ENCODE data around the gene MRO.
"Not testable (repeated sequence)": the region's sequence is repeated elsewhere in the genome, so short reads cannot be mapped to it uniquely, and the experiment has no call there.

The MRO gene

GRCh38 chr18:50848061-50848551 is 28.3 kb upstream of the MRO start:
- Histone ChIP-seq H3K9ac (ENCODE audit: low read depth, low read length) (no peak overlapping the region), H3K9me3 (ENCODE audit: control insufficient read depth, insufficient read depth, low read length) (no peaks in the 10 kb centered on the region), H3K36me3 (ENCODE audit: insufficient read depth, low read length) (no peaks in the 10 kb centered on the region), H3K4me1 (ENCODE audit: insufficient read depth, low read length) (no peaks in the 10 kb centered on the region)

DNA sequence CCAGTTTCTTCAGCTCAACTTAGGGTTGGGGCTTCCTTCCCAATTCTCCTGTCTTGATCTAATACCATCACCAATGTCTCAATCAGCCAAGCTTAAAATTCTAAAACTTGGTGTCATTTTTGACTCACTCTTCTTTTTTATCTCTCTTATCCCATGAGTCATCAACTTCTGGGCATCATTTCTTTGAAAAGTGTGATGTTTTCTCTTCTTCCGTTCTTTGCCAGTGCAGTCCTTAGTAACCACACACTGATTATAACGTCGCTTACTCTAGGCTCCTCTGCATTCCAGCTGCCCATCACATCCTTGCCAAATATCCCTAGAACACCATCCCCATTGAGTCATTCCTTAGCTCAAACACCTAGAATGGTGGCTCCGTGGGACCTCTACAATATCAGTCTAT is 27.4 kb upstream of the MRO start:
- Histone ChIP-seq H3K4me1 (ENCODE audit: insufficient read depth, low read length) (no peaks in the 10 kb centered on the region), H3K36me3 (ENCODE audit: insufficient read depth, low read length) (no peaks in the 10 kb centered on the region), H3K9ac (ENCODE audit: low read depth, low read length) (no peak overlapping the region), H3K9me3 (ENCODE audit: control insufficient read depth, insufficient read depth, low read length) (no peaks in the 10 kb centered on the region)

DNA sequence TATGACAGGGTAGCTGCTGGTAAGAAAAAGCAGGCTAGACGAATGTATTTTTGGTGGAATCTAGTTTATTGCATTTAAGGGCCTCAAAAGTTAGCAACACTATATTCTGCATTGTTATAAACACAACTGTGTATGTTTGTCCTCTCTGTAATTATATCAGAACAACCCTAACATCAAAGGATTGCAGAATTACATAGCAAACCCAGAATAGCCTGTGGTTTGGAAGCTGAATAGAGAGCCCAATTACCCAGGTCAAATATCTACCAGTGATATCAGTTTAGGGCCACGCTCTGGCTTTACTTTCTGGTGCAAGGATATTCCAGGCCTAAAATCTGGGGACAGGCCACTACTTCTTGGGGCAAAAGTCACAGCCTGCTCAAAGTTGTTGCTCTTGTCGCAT is 25.1 kb upstream of the MRO start:
- Histone ChIP-seq H3K36me3 (ENCODE audit: insufficient read depth, low read length) (no peaks in the 10 kb centered on the region), H3K9ac (ENCODE audit: low read depth, low read length) (no peak overlapping the region), H3K4me1 (ENCODE audit: insufficient read depth, low read length) (no peaks in the 10 kb centered on the region), H3K9me3 (ENCODE audit: control insufficient read depth, insufficient read depth, low read length) (no peaks in the 10 kb centered on the region)

DNA sequence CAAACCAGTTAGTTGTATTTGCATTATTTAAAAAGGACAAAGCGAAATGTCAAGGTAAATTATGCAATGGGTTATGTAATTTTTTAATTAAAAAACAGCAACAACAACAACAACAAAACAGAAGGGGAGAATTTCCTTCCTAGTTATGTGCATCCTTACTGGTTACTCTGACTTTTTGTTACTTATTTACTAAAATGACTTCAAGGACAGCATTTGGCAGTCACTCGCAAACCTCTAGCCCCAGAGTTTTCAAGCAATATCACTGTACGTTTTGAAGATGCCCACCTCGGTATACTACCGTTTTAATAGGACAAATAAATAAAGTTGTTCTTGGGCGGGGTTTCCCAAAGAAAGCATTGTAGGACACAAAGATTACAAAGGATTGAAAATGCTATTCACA is 24.7 kb upstream of the MRO start:
- Histone ChIP-seq H3K9me3 (ENCODE audit: control insufficient read depth, insufficient read depth, low read length) (no peaks in the 10 kb centered on the region), H3K4me1 (ENCODE audit: insufficient read depth, low read length) (no peaks in the 10 kb centered on the region), H3K9ac (ENCODE audit: low read depth, low read length) (no peak overlapping the region), H3K36me3 (ENCODE audit: insufficient read depth, low read length) (no peaks in the 10 kb centered on the region)

DNA sequence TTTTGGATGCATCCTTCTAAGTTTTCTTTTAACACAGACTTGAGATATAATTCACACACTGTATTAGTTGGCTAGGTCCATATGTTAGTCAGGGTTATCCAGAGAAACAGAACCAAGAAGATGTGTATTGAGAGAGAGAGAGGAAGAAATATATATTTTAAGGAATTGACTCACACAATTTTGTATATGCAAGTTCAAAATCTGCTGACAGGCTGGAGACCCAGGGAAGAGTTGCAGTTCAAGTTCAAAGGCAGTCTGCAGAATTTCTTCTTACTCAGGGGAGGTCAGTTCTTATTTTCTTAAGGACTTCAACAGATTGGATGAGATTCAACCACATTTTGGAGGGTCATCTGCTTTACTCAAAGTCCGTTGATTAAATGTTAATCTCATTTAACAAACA is 23.0 kb upstream of the MRO start:
- H3K9ac ChIP-seq (ENCODE audit: low read depth, low read length), result no peak overlapping the region
- no peaks in the 10 kb centered on the region for H3K4me1 ChIP-seq (ENCODE audit: insufficient read depth, low read length)
- no peaks in the 10 kb centered on the region for H3K9me3 ChIP-seq (ENCODE audit: control insufficient read depth, insufficient read depth, low read length)
- H3K36me3 ChIP-seq (ENCODE audit: insufficient read depth, low read length), result no peaks in the 10 kb centered on the region; the same call in 1 of the 2 replicates

DNA sequence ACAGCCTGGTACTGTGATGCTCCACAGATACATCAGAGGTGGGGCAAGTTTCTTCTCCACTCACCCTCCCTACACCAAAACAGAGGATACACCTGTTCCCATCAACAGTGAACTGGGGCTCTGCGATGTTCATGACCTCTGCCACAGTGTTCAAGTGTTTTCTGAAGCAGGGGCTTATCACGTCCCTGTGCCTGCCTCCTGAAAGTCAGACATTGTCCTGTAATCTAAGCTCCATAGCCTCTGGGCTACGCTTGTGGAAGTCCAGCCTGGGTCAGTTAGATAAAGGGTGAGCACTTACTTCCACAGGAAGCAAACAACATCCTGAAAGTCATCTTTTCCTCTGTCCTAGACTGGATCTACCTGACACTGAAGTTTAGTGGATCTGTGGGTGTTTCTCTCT is 20.2 kb upstream of the MRO start:
- no peaks in the 10 kb centered on the region; the same call in 1 of the 2 replicates for H3K36me3 ChIP-seq (ENCODE audit: insufficient read depth, low read length)
- no peaks in the 10 kb centered on the region for H3K9me3 ChIP-seq (ENCODE audit: control insufficient read depth, insufficient read depth, low read length)
- no peak overlapping the region for H3K9ac ChIP-seq (ENCODE audit: low read depth, low read length)
- no peaks in the 10 kb centered on the region for H3K4me1 ChIP-seq (ENCODE audit: insufficient read depth, low read length)

GRCh38 chr18:50839341-50839740 is 19.5 kb upstream of the MRO start:
- Histone ChIP-seq H3K9ac (ENCODE audit: low read depth, low read length) (no peak overlapping the region), H3K4me1 (ENCODE audit: insufficient read depth, low read length) (no peaks in the 10 kb centered on the region), H3K9me3 (ENCODE audit: control insufficient read depth, insufficient read depth, low read length) (no peaks in the 10 kb centered on the region), H3K36me3 (ENCODE audit: insufficient read depth, low read length) (no peaks in the 10 kb centered on the region; the same call in 1 of the 2 replicates)

DNA sequence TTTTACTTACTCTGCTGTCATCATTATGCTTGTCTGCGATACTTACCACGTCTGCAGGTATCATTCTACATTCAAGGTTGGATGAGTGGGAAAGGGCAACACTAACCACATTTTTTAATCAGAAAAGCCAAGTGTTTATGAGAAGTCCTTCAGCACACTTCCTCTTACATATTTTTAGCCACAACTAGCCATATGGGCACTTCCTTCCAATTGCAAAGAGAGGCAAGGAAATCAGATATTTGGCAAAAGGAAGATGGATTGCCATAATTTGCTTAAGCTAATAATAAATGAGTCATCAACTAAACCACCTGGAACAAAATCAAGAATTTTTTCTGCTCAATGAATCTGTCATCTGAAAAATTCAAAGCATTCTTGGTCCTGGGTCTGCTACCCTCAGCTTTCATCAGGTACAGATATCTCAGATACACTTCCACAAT is 16.7 kb upstream of the MRO start:
- no peak overlapping the region for H3K9ac ChIP-seq (ENCODE audit: low read depth, low read length)
- H3K36me3 ChIP-seq (ENCODE audit: insufficient read depth, low read length), result no peaks in the 10 kb centered on the region; the same call in 1 of the 2 replicates
- no peaks in the 10 kb centered on the region for H3K4me1 ChIP-seq (ENCODE audit: insufficient read depth, low read length)
- no peaks in the 10 kb centered on the region for H3K9me3 ChIP-seq (ENCODE audit: control insufficient read depth, insufficient read depth, low read length)

DNA sequence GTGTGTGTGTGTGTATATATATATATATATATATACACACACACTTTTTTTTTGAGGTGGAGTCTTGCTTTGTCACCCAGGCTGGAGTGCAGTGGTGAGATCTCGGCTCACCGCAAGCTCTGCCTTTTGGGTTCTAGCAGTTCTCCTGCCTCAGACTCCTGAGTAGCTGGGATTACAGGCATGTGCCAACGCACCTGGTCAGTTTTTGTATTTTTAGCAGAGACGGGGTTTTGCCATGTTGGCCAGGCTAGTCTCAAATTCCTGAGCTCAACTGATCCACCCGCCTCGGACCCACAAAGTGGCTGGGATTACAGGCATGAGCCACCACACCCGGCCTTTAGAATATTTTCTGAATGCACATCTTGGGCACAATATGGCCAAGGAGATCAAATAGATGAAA is 13.7 kb upstream of the MRO start:
- H3K9me3 ChIP-seq (ENCODE audit: control insufficient read depth, insufficient read depth, low read length); H3K4me1 ChIP-seq (ENCODE audit: insufficient read depth, low read length); H3K9ac ChIP-seq (ENCODE audit: low read depth, low read length); H3K36me3 ChIP-seq (ENCODE audit: insufficient read depth, low read length): not testable (repeated sequence)

- H3K4me1 ChIP-seq (ENCODE audit: insufficient read depth, low read length), result no peaks in the 10 kb centered on the region
Observed at GRCh38 chr18:50832754-50833153, 12.9 kb upstream of the MRO start.

GRCh38 chr18:50830544-50830943 is 10.7 kb upstream of the MRO start:
- no peaks in the 10 kb centered on the region for H3K9me3 ChIP-seq (ENCODE audit: control insufficient read depth, insufficient read depth, low read length)
- no peak overlapping the region for H3K9ac ChIP-seq (ENCODE audit: low read depth, low read length)
- H3K4me1 ChIP-seq (ENCODE audit: insufficient read depth, low read length), result no peaks in the 10 kb centered on the region
- H3K36me3 ChIP-seq (ENCODE audit: insufficient read depth, low read length), result no peaks in the 10 kb centered on the region

More at GRCh38 chr18:50832754-50833153, 12.9 kb upstream of the MRO start:
- H3K9me3 ChIP-seq (ENCODE audit: control insufficient read depth, insufficient read depth, low read length), result no peaks in the 10 kb centered on the region
- no peak overlapping the region for H3K9ac ChIP-seq (ENCODE audit: low read depth, low read length)
- H3K36me3 ChIP-seq (ENCODE audit: insufficient read depth, low read length), result no peaks in the 10 kb centered on the region

DNA sequence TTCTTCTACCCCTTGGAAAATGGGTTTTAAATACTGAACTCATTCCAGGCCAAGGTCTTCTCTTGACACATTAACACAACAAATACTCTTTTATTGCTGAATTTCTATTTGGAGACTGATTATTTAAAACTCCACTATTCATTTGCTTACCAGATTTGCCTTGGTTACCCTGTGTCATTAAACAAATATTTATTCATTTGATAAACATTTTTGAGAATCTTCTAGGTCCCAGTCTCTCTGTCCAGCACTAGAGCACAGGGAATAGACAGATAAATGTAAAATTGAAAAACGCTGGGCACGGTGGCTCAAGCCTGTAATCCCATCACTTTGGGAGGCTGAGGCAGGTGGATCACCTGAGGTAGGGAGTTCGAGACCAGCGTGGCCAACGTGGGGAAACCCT is 9.8 kb upstream of the MRO start:
- no peaks in the 10 kb centered on the region for H3K4me1 ChIP-seq (ENCODE audit: insufficient read depth, low read length)
- no peaks in the 10 kb centered on the region for H3K9me3 ChIP-seq (ENCODE audit: control insufficient read depth, insufficient read depth, low read length)
- no peaks in the 10 kb centered on the region for H3K36me3 ChIP-seq (ENCODE audit: insufficient read depth, low read length)
- H3K9ac ChIP-seq (ENCODE audit: low read depth, low read length), result no peak overlapping the region

DNA sequence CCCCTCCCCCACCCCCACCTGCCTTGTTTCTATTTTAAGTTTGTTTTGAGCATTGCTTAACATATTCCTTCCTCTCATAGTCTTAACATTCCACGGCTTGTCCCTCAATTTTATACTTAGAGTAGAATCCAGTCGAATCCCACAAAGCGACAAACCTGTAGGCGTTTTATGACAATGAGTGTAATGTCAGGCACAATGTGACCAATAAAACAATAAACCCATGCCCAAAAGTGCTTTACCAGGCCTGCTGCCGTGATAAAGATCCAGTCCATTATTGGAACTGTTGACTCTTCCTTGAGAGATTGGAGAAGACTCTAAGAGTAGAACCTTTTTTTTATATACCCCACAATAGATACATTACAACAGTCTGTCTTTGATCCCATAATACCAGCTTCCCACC is 6.2 kb upstream of the MRO start:
- H3K4me1 ChIP-seq (ENCODE audit: insufficient read depth, low read length), result no peaks in the 10 kb centered on the region; the same call in 1 of the 2 replicates
- H3K9me3 ChIP-seq (ENCODE audit: control insufficient read depth, insufficient read depth, low read length), result no peaks in the 10 kb centered on the region
- no peak overlapping the region for H3K9ac ChIP-seq (ENCODE audit: low read depth, low read length)
- H3K36me3 ChIP-seq (ENCODE audit: insufficient read depth, low read length), result no peaks in the 10 kb centered on the region

GRCh38 chr18:50825621-50826020 is 5.8 kb upstream of the MRO start:
- Histone ChIP-seq H3K4me1 (ENCODE audit: insufficient read depth, low read length) (no peaks in the 10 kb centered on the region; the same call in 1 of the 2 replicates), H3K36me3 (ENCODE audit: insufficient read depth, low read length) (no peaks in the 10 kb centered on the region), H3K9me3 (ENCODE audit: control insufficient read depth, insufficient read depth, low read length) (no peaks in the 10 kb centered on the region)

DNA sequence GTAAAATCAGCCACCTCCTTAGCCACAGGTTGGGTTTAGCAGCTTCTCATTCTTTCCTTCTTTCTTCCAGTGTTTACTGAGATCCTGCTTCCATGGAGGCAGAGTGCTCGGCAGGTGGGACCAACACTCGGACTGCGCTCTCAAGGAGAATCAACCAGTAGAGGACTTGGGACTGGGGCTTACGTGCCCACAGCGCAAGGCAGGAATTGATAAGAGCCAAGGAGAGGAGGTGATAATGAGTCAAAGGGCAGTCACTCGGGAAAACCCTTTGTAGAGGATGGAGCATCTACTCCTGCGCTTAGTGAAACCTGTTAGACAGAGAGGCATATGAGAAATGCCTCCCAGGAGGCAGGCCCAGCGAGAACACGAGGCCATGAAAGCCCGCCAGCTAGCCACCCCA is 2.9 kb upstream of the MRO start:
- Histone ChIP-seq H3K36me3 (ENCODE audit: insufficient read depth, low read length) (no peaks in the 10 kb centered on the region), H3K9me3 (ENCODE audit: control insufficient read depth, insufficient read depth, low read length) (no peaks in the 10 kb centered on the region), H3K9ac (ENCODE audit: low read depth, low read length) (no peak overlapping the region), H3K4me1 (ENCODE audit: insufficient read depth, low read length) (peaks cover 8% of the 10 kb centered on the region)

More at GRCh38 chr18:50825621-50826020, 5.8 kb upstream of the MRO start:
- no peak overlapping the region for H3K9ac ChIP-seq (ENCODE audit: low read depth, low read length)

Data from ES-I3 (cell line).